Measurements from ENCODE around the gene TP53RK. TPM values are rescaled to one million over a fixed set of nuclear protein-coding genes. Genes with fewer than 3 reads are reported as not detected.

TP53RK gene
- total RNA-seq, 1 donor from 2014 or later, result 12.0 TPM

DNA sequence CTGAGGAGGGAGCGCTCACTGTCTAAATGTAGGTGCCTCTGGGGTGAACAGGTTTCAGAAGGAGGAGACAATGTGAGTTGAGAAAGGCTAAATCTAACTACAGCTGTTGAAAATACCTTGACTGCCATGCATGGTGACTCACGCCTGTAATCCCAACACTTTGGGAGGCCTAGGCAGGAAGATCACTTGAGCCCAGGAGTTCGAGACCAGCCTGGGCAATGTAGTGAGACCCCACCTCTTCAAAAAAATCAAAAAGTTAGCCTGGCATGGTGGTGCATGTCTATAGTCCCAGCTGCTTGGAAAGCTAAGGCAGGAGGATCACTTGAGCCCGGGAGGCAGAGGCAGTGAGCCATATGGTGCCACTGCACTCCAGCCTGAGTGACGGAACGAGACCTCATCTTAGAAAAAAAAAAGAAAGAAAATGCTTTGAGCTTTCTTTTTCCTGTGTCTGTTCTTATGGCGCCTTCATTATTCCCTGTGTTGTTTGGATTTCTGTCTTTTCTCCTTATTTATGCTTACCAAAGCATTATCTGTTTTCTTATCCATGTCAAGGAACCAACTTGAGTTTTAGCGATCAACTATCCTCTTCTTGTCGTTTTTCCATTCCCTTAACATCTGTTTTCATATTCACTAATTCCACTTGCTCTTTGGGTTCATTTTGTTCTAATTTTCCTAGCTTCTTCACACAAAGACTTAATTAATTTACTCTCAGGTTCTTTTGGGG is 28.7 kb upstream of the TP53RK start:
- Mint-ChIP-seq H3K4me1 (ENCODE audit: low read depth) (peaks cover 27% of the 10 kb centered on the region), H3K36me3 (ENCODE audit: low read depth) (peaks cover 21% of the 10 kb centered on the region), H3K9me3 (ENCODE audit: low read depth) (peaks cover 13% of the 10 kb centered on the region), H3K27me3 (ENCODE audit: low read depth) (no peaks in the 10 kb centered on the region), H3K27ac (ENCODE audit: unreplicated experiment) (no peak overlapping the region), H3K4me3 (ENCODE audit: unreplicated experiment) (no peak overlapping the region)
- DNase-seq (ENCODE audit: low spot score), result no peak
- TF ChIP-seq, protein P1, sequence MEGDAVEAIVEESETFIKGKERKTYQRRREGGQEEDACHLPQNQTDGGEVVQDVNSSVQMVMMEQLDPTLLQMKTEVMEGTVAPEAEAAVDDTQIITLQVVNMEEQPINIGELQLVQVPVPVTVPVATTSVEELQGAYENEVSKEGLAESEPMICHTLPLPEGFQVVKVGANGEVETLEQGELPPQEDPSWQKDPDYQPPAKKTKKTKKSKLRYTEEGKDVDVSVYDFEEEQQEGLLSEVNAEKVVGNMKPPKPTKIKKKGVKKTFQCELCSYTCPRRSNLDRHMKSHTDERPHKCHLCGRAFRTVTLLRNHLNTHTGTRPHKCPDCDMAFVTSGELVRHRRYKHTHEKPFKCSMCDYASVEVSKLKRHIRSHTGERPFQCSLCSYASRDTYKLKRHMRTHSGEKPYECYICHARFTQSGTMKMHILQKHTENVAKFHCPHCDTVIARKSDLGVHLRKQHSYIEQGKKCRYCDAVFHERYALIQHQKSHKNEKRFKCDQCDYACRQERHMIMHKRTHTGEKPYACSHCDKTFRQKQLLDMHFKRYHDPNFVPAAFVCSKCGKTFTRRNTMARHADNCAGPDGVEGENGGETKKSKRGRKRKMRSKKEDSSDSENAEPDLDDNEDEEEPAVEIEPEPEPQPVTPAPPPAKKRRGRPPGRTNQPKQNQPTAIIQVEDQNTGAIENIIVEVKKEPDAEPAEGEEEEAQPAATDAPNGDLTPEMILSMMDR (IDR thresholded peaks at IDR 0.05), result no peak

DNA sequence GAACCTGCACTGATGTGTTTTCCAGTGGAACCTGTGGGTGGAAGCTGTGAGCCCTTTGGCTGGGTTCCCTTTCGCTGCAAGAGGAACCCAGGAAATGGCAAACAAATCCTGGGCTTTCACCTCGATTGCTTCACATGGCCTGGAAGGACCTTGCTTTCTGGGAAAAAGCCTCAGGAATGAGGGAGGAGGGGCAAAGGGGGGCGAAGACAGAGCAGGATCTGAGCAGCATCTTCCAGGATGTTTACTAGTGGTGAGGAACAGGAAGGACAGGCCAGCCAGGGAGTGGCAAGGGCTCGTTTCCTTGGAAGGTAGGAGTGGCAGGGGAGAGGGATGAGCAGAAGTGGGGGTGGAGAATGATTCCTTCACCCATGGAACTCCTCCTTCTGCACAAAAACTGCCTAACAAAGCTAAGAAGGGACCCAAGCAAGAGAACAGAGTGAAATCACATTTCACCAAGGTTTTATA is 26.1 kb upstream of the TP53RK start:
- H3K4me3 Mint-ChIP-seq (ENCODE audit: unreplicated experiment), result no peak overlapping the region
- H3K27me3 Mint-ChIP-seq (ENCODE audit: low read depth), result no peaks in the 10 kb centered on the region
- no peak for DNase-seq (ENCODE audit: low spot score)
- TF ChIP-seq, protein P1 (IDR thresholded peaks at IDR 0.05), result peak; percentile 14
- peaks cover 4% of the 10 kb centered on the region for H3K9me3 Mint-ChIP-seq (ENCODE audit: low read depth)
- peaks cover 15% of the 10 kb centered on the region for H3K36me3 Mint-ChIP-seq (ENCODE audit: low read depth)
- no peak overlapping the region for H3K27ac Mint-ChIP-seq (ENCODE audit: unreplicated experiment)
- H3K4me1 Mint-ChIP-seq (ENCODE audit: low read depth), result peaks cover 40% of the 10 kb centered on the region

DNA sequence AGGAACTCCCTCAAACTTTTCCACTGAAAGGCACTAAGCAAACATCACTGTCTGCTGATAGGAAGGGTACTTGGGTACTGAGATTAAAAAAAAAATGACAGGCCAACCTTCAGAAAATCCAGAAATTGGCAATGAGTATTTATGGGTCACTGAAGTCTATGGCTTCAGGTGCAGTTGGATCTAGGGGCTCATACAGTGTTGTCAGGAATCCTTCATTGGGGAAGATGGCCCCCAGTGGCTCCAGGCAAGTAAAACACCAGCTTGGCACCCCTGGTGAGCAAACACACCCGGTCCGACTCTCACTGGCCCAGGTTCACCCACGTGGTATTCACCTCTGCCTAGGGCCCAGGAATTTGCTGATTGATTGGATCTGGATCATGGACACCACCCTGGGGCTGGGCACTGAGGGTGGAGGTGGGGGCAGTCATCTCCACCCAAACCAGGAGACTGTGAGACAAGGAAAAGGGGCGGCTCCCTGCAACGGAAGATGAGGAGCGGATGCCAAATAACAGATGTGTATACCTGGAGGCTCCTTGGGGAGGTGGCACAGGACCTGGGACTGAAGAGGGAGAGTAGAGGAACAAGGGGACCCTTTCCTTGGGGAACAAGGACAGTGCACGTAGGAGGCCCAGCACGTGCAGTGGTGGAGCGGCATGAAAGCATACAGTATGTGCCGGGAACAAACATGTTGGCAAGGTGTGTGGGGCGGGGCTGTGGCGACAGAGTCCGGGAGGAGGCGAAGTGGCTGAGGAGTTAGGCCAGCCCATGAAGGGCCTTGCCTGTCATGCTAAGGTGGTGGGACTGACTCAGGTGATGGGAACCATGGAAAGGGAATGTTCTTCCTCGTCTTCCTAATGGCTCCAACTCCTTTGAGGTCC is 25.0 kb upstream of the TP53RK start:
- TF ChIP-seq, protein P1 (IDR thresholded peaks at IDR 0.05), result no peak
- Mint-ChIP-seq H3K27ac (ENCODE audit: unreplicated experiment) (no peak overlapping the region), H3K4me1 (ENCODE audit: low read depth) (peaks cover 47% of the 10 kb centered on the region), H3K27me3 (ENCODE audit: low read depth) (no peaks in the 10 kb centered on the region), H3K4me3 (ENCODE audit: unreplicated experiment) (no peak overlapping the region), H3K9me3 (ENCODE audit: low read depth) (no peaks in the 10 kb centered on the region), H3K36me3 (ENCODE audit: low read depth) (peaks cover 6% of the 10 kb centered on the region)
- no peak for DNase-seq (ENCODE audit: low spot score)

DNA sequence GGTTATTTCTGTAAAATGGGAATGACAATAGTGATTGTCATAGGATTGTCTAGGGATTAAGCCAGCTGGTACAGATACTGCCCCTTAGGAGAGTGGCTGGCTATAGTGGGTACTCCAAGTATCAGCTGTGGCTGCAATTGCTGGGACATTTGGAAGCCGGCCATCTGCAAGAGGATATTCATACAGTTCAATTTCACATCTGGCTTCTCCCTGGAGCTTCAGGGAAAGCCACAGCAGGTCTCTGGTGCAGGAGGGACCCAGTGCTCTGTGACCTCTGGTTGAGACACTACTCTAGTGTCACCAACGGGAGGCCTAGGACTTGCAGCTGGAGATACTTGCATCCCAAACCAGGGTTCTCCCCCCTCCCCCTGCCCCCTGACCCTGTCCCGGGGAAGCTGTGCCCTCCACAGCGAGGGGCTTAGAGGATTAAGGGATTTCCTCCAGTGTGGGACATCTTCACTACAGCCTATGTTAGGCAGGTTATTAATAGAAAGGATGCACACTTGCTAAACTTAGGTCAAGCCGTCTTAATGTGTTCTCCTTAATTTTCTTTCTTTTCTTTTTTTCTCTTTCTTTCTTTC is 22.9 kb upstream of the TP53RK start:
- Mint-ChIP-seq H3K4me3 (ENCODE audit: unreplicated experiment) (no peak overlapping the region), H3K27me3 (ENCODE audit: low read depth) (no peaks in the 10 kb centered on the region), H3K27ac (ENCODE audit: unreplicated experiment) (no peak overlapping the region), H3K36me3 (ENCODE audit: low read depth) (peaks cover 5% of the 10 kb centered on the region), H3K4me1 (ENCODE audit: low read depth) (peaks cover 52% of the 10 kb centered on the region), H3K9me3 (ENCODE audit: low read depth) (no peaks in the 10 kb centered on the region)
- no peak for DNase-seq (ENCODE audit: low spot score)
- TF ChIP-seq, protein P1 (IDR thresholded peaks at IDR 0.05), result no peak
